HepG2 (cell line): Measurements from ENCODE around the gene GGT1. TPM values are rescaled to one million over a fixed set of nuclear protein-coding genes. Genes with fewer than 3 reads are reported as not detected.

Source experiments
- CBX5 ChIP-seq: sonication (generic); formaldehyde crosslinking; IDR thresholded peaks from 2 replicates; pipeline ENCODE4 v1.4.0; 2020; ENCODE audit warnings: missing genetic modification reagents, borderline replicate concordance
- CHD4 ChIP-seq: fragments of 200-600 bp; sonication (generic); IDR thresholded peaks from 2 replicates; pipeline ENCODE4 v1.7.0; 2017; ENCODE audit warnings: mild to moderate bottlenecking, low read length, borderline replicate concordance
- FLYWCH1 ChIP-seq: sonication (generic); formaldehyde crosslinking; IDR thresholded peaks from 2 replicates; pipeline ENCODE4 v1.8.1; 2023; ENCODE audit warnings: mild to moderate bottlenecking, missing genetic modification reagents
- FOXK1 ChIP-seq: sonication (generic); formaldehyde crosslinking; IDR thresholded peaks from 2 replicates; pipeline ENCODE4 v1.4.0; 2020; ENCODE audit warnings: low read depth, missing genetic modification reagents, borderline replicate concordance
- HNF4A ChIP-seq: sonication (generic); formaldehyde crosslinking; IDR thresholded peaks from 2 replicates; pipeline ENCODE4 v1.4.0; 2020; ENCODE audit warnings: missing genetic modification reagents
- LBX2 ChIP-seq: sonication (generic); formaldehyde crosslinking; IDR thresholded peaks from 2 replicates; pipeline ENCODE4 v1.5.0; 2020; ENCODE audit warnings: missing genetic modification reagents, mild to moderate bottlenecking, borderline replicate concordance
- MEIS2 ChIP-seq: sonication (generic); formaldehyde crosslinking; IDR thresholded peaks from 2 replicates; pipeline ENCODE4 v1.9.0; 2021; ENCODE audit warnings: mild to moderate bottlenecking, missing genetic modification reagents
- MTA3 ChIP-seq: sonication (generic); formaldehyde crosslinking; IDR thresholded peaks from 2 replicates; pipeline ENCODE4 v1.4.0; 2020; ENCODE audit warnings: missing genetic modification reagents
- RNF219 ChIP-seq: sonication (generic); formaldehyde crosslinking; IDR thresholded peaks from 2 replicates; pipeline ENCODE4 v1.5.0; 2020; ENCODE audit warnings: mild to moderate bottlenecking, missing genetic modification reagents
- SATB2 ChIP-seq: sonication (generic); formaldehyde crosslinking; IDR thresholded peaks from 2 replicates; pipeline ENCODE4 v1.5.0; 2020; ENCODE audit warnings: missing genetic modification reagents
- TAF15 ChIP-seq: fragments of 200-400 bp; formaldehyde crosslinking; IDR thresholded peaks from one replicate; pipeline ENCODE4 v1.6.1; 2018; ENCODE audit warnings: mild to moderate bottlenecking, low read depth, low read length; ENCODE audit not compliant: poor library complexity, severe bottlenecking
- TOPORS ChIP-seq: sonication (generic); formaldehyde crosslinking; IDR thresholded peaks from 2 replicates; pipeline ENCODE4 v1.8.0; 2023; ENCODE audit warnings: mild to moderate bottlenecking, missing genetic modification reagents
- TSC22D2 ChIP-seq: sonication (generic); formaldehyde crosslinking; IDR thresholded peaks from 2 replicates; pipeline ENCODE4 v1.5.1; 2020; ENCODE audit warnings: missing genetic modification reagents, mild to moderate bottlenecking, borderline replicate concordance
- ZNF10 ChIP-seq: sonication (generic); formaldehyde crosslinking; IDR thresholded peaks from 2 replicates; pipeline ENCODE4 v1.4.0; 2020; ENCODE audit warnings: mild to moderate bottlenecking, low read depth, missing genetic modification reagents, borderline replicate concordance
- ZNF225 ChIP-seq: sonication (generic); formaldehyde crosslinking; IDR thresholded peaks from 2 replicates; pipeline ENCODE4 v1.4.0; 2020; ENCODE audit warnings: mild to moderate bottlenecking, missing genetic modification reagents
- ZNF292 ChIP-seq: sonication (generic); formaldehyde crosslinking; IDR thresholded peaks from 2 replicates; pipeline ENCODE4 v1.8.1; 2022; ENCODE audit warnings: mild to moderate bottlenecking, low read depth, missing genetic modification reagents, borderline replicate concordance
- ZNF501 ChIP-seq: sonication (generic); formaldehyde crosslinking; IDR thresholded peaks from 2 replicates; pipeline ENCODE4 v1.5.1; 2020; ENCODE audit warnings: mild to moderate bottlenecking, moderate library complexity, missing genetic modification reagents
- ZNF703 ChIP-seq: sonication (generic); formaldehyde crosslinking; IDR thresholded peaks from 2 replicates; pipeline ENCODE4 v1.5.1; 2020; ENCODE audit warnings: missing genetic modification reagents, mild to moderate bottlenecking, moderate library complexity, borderline replicate concordance
- ZNF740 ChIP-seq: sonication (generic); formaldehyde crosslinking; IDR thresholded peaks from 2 replicates; pipeline ENCODE4 v1.4.0; 2020; ENCODE audit warnings: missing genetic modification reagents
- ZNF792 ChIP-seq: IDR thresholded peaks from 2 replicates; pipeline ENCODE4 v1.6.1; 2016
- polyA plus RNA-seq, 8 experiments: library from polyadenylated mRNA; depleted of rRNA in 3 of 8; stranded (reverse) in 7 of 8; unstranded in 1 of 8; fragments of >200 nt; fragmentation: Illumina TruSeq in 4 of 8; extraction: Trizol in 4 of 8; gene quantifications; 2 replicates each; pipeline versions ENCODE4 v1.2.1 to v1.2.3, GENCODE V29; 2011 to 2016; ENCODE audit warnings: low read depth in 4 of 8, missing spikeins in 1 of 8, mixed read lengths in 1 of 8; ENCODE audit not compliant: insufficient read depth in 1 of 8
- total RNA-seq, 5 experiments: library from RNA; depleted of rRNA; stranded (reverse); fragments of >200 nt; fragmentation: Illumina TruSeq; extraction: Trizol; gene quantifications; 2 replicates each; pipeline ENCODE4 v1.2.3, GENCODE V29; 2016; ENCODE audit warnings: low read depth in 1 of 5
- TF ChIP-seq, protein P1 (sequence below): sonication (generic); formaldehyde crosslinking; IDR thresholded peaks from 2 replicates; pipeline ENCODE4 v1.8.0; 2022; ENCODE audit warnings: mild to moderate bottlenecking, missing genetic modification reagents, borderline replicate concordance
- TF ChIP-seq, protein P2 (sequence below): sonication (generic); formaldehyde crosslinking; IDR thresholded peaks from 2 replicates; pipeline ENCODE4 v1.5.1; 2020; ENCODE audit warnings: mild to moderate bottlenecking, missing genetic modification reagents

Gene GGT1
- total and polyA plus RNA-seq, 2 of the 13 experiments (the other 11 are each of a cell fraction or from before 2014, with no cell fraction given) = 29.9 to 103 TPM

GRCh38 chr22:24592851-24593558 is 10.0 kb upstream of the GGT1 start, which contains the start of gene LRRC75B (continued):
- TF ChIP-seq ZNF740 (peak; percentile 78), FOXK1 (CRISPR knock-in tag) (no peak), RNF219 (CRISPR knock-in tag) (no peak; the same call in 1 of the 2 replicates), ZNF792 (CRISPR knock-in tag) (peak; percentile 59; the same call in 1 of the 2 replicates), CBX5 (CRISPR knock-in tag) (no peak), ZNF10 (CRISPR knock-in tag) (no peak), ZNF225 (CRISPR knock-in tag) (peak; percentile 25; the same call in 1 of the 2 replicates), FLYWCH1 (CRISPR knock-in tag) (no peak), ZNF292 (CRISPR knock-in tag) (peak; percentile 53), HNF4A (CRISPR knock-in tag) (peak; percentile 81), LBX2 (CRISPR knock-in tag) (no peak), MTA3 (CRISPR knock-in tag) (no peak), CHD4 (no peak), TSC22D2 (peak; percentile 48; the same call in 1 of the 2 replicates), TOPORS (CRISPR knock-in tag) (peak; percentile 81; the same call in 1 of the 2 replicates), TAF15 (peak; percentile 54), ZNF703 (CRISPR knock-in tag) (peak; percentile 68; the same call in 1 of the 2 replicates), ZNF501 (peak; percentile 51), SATB2 (no peak), MEIS2 (CRISPR knock-in tag) (peak; percentile 76; the same call in 1 of the 2 replicates)
- TF ChIP-seq, protein P1, sequence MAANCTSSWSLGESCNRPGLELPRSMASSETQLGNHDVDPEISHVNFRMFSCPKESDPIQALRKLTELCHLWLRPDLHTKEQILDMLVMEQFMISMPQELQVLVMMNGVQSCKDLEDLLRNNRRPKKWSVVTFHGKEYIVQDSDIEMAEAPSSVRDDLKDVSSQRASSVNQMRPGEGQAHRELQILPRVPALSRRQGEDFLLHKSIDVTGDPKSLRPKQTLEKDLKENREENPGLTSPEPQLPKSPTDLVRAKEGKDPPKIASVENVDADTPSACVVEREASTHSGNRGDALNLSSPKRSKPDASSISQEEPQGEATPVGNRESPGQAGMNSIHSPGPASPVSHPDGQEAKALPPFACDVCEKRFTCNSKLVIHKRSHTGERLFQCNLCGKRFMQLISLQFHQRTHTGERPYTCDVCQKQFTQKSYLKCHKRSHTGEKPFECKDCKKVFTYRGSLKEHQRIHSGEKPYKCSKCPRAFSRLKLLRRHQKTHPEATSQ (CRISPR knock-in tag) = 0 out of 2 replicates have a peak, but pooled peaks have one; percentile 41
- TF ChIP-seq, protein P2, sequence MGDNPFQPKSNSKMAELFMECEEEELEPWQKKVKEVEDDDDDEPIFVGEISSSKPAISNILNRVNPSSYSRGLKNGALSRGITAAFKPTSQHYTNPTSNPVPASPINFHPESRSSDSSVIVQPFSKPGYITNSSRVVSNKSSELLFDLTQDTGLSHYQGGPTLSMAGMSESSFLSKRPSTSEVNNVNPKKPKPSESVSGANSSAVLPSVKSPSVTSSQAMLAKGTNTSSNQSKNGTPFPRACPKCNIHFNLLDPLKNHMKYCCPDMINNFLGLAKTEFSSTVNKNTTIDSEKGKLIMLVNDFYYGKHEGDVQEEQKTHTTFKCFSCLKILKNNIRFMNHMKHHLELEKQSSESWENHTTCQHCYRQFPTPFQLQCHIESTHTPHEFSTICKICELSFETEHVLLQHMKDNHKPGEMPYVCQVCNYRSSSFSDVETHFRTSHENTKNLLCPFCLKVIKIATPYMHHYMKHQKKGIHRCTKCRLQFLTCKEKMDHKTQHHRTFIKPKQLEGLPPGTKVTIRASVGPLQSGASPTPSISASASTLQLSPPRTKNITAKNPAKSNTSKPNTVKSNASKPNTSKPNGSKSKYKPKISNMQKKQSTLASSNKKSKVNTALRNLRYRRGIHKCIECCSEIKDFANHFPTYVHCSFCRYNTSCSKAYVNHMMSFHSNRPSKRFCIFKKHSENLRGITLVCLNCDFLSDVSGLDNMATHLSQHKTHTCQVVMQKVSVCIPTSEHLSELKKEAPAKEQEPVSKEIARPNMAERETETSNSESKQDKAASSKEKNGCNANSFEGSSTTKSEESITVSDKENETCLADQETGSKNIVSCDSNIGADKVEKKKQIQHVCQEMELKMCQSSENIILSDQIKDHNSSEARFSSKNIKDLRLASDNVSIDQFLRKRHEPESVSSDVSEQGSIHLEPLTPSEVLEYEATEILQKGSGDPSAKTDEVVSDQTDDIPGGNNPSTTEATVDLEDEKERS = 0 out of 2 replicates have a peak, but pooled peaks have one; percentile 20
